ENCODE results near the gene UBAC2. TPM values are rescaled to one million over a fixed set of nuclear protein-coding genes. Genes with fewer than 3 reads are reported as not detected.
"Not testable (repeated sequence)": the region's sequence is repeated elsewhere in the genome, so short reads cannot be mapped to it uniquely, and the experiment has no call there.

UBAC2 gene
- total RNA-seq, 1 donor from 2014 or later = 87.7 TPM

DNA sequence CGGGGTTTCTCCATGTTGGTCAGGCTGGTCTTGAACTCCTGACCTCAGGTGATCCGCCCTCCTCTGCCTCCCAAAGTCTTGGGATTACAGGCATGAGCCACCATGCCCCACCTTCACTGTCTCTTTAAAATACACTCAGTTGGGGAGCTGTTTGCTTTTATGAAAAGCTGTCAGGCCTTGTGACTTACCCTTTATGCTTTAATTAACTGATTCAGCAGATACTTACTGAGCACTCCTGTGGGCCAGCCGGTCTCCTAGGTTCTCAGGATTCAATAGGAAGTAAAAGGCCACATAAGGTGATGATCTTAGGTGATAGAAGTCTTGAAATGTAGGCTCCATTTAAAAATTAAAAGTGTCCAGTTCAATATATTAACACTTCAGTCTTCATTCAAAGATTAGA is 7.5 kb downstream of the UBAC2 start:
- no peaks in the 10 kb centered on the region for H3K9me3 ChIP-seq (ENCODE audit: low read depth)
- no peak overlapping the region for H3K9ac ChIP-seq
- H3K27me3 Mint-ChIP-seq (ENCODE audit: insufficient read depth, low read depth) = peaks cover 2% of the 10 kb centered on the region
- H3K4me1 ChIP-seq = peaks cover 3% of the 10 kb centered on the region
- H3K27ac Mint-ChIP-seq = no peak overlapping the region
- H3F3A ChIP-seq (ENCODE audit: low read depth) = no peaks in the 10 kb centered on the region
- no peak overlapping the region for H3K4me2 ChIP-seq
- H3K4me3 Mint-ChIP-seq = no peak overlapping the region
- H3K27ac ChIP-seq = no peak overlapping the region
- DNase-seq (ENCODE audit: low spot score) = no peak
- no peak overlapping the region for H3K4me3 ChIP-seq
- no peak overlapping the region for H2AFZ ChIP-seq (replicated peaks)
- no peaks in the 10 kb centered on the region for H3K9me3 Mint-ChIP-seq
- H3K4me1 Mint-ChIP-seq = peaks cover 23% of the 10 kb centered on the region
- peaks cover 86% of the 10 kb centered on the region for H4K20me1 ChIP-seq (ENCODE audit: low read depth)
- no peaks in the 10 kb centered on the region for H3K36me3 ChIP-seq
- H3K27me3 ChIP-seq = no peaks in the 10 kb centered on the region
- TF ChIP-seq, protein P1, sequence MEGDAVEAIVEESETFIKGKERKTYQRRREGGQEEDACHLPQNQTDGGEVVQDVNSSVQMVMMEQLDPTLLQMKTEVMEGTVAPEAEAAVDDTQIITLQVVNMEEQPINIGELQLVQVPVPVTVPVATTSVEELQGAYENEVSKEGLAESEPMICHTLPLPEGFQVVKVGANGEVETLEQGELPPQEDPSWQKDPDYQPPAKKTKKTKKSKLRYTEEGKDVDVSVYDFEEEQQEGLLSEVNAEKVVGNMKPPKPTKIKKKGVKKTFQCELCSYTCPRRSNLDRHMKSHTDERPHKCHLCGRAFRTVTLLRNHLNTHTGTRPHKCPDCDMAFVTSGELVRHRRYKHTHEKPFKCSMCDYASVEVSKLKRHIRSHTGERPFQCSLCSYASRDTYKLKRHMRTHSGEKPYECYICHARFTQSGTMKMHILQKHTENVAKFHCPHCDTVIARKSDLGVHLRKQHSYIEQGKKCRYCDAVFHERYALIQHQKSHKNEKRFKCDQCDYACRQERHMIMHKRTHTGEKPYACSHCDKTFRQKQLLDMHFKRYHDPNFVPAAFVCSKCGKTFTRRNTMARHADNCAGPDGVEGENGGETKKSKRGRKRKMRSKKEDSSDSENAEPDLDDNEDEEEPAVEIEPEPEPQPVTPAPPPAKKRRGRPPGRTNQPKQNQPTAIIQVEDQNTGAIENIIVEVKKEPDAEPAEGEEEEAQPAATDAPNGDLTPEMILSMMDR (IDR thresholded peaks at IDR 0.05) = no peak
- no peak for TF ChIP-seq EZH2phosphoT487 (IDR thresholded peaks at IDR 0.05)
- no peak for TF ChIP-seq EZH2 (IDR thresholded peaks at IDR 0.05)
- peaks cover 29% of the 10 kb centered on the region for H3K36me3 Mint-ChIP-seq
- H3K79me2 ChIP-seq (ENCODE audit: low read depth) = peaks cover 100% of the 10 kb centered on the region

DNA sequence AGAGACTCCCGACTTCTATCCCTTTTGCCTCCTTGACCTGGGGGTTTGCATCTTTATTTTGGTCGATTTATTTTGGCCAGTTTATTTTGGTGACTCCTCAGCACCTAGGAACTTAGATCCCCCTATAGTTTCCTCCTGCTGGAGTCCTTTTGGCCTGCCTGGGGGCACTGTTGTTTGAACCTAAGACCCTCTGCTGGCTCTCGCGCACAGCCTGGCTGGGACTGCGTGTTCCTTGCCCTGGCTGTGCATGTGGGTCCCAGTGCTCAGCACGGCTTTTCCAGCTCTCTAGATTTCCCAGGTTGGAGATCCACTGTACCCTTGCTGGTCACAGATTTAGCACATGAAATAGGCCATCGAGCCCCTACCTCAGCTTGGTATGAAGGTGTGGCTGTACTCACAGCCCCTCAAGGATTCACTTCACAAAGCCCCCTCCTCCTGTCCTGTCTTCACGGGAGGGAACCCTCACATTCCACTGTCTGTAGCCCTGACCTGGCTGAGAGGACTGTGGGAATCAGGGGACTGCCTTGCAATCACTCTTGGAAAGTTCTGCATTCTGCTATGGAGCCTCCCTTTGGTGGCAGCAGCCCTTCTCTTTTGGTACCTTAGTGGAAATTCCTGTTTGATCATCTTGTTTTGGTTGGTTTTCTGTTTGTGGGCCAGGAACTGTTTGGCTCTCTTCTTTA is 8.3 kb downstream of the UBAC2 start:
- H3K79me2 ChIP-seq (ENCODE audit: low read depth) = peaks cover 100% of the 10 kb centered on the region
- H3K4me2 ChIP-seq = no peak overlapping the region
- H3K4me3 ChIP-seq = no peak overlapping the region
- no peaks in the 10 kb centered on the region for H3K27me3 ChIP-seq
- H3K36me3 ChIP-seq = no peaks in the 10 kb centered on the region
- no peak overlapping the region for H3K27ac Mint-ChIP-seq
- H3K9ac ChIP-seq = no peak overlapping the region
- no peaks in the 10 kb centered on the region for H3K9me3 Mint-ChIP-seq
- H3K4me3 Mint-ChIP-seq = no peak overlapping the region
- no peak overlapping the region for H3K27ac ChIP-seq
- H3K4me1 ChIP-seq = peaks cover 3% of the 10 kb centered on the region
- H3K4me1 Mint-ChIP-seq = peaks cover 24% of the 10 kb centered on the region
- H3K27me3 Mint-ChIP-seq (ENCODE audit: insufficient read depth, low read depth) = peaks cover 2% of the 10 kb centered on the region
- H3K36me3 Mint-ChIP-seq = peaks cover 29% of the 10 kb centered on the region
- no peak overlapping the region for H2AFZ ChIP-seq (replicated peaks)
- DNase-seq (ENCODE audit: low spot score) = no peak
- no peaks in the 10 kb centered on the region for H3F3A ChIP-seq (ENCODE audit: low read depth)
- no peaks in the 10 kb centered on the region for H3K9me3 ChIP-seq (ENCODE audit: low read depth)
- H4K20me1 ChIP-seq (ENCODE audit: low read depth) = peaks cover 81% of the 10 kb centered on the region
- TF ChIP-seq EZH2phosphoT487 (IDR thresholded peaks at IDR 0.05) = no peak

DNA sequence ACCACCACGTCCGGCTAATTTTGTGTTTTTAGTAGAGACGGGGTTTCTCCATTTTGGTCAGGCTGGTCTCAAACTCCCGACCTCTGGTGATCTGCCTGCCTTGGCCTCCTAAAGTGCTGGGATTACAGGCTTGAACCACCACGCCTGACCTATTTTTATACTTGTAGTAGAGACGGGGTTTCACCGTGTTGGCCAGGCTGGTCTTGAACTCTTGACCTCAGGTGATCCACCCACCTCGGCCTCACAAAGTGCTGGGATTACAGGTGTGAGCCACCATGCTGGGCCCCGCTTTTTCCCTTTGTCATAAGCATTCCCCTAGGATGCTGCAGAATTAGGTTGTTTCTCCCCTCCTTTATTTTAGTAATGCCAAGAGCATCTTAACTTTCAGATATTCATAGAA is 10.0 kb downstream of the UBAC2 start:
- not testable (repeated sequence) for H3K4me2 ChIP-seq; DNase-seq (ENCODE audit: low spot score); H2AFZ ChIP-seq (replicated peaks); H3K27me3 Mint-ChIP-seq (ENCODE audit: insufficient read depth, low read depth); H3K27me3 ChIP-seq; H3K4me3 Mint-ChIP-seq; H3K27ac Mint-ChIP-seq; H3K27ac ChIP-seq; H3K9me3 ChIP-seq (ENCODE audit: low read depth); H3K36me3 ChIP-seq; H3K9ac ChIP-seq; H3K9me3 Mint-ChIP-seq; H3K4me3 ChIP-seq
- peaks cover 23% of the 10 kb centered on the region for H3K36me3 Mint-ChIP-seq
- peaks cover 100% of the 10 kb centered on the region for H3K79me2 ChIP-seq (ENCODE audit: low read depth)
- peaks cover 33% of the 10 kb centered on the region for H3K4me1 Mint-ChIP-seq
- peaks cover 10% of the 10 kb centered on the region for H3F3A ChIP-seq (ENCODE audit: low read depth)
- peaks cover 19% of the 10 kb centered on the region for H3K4me1 ChIP-seq
- peaks cover 81% of the 10 kb centered on the region for H4K20me1 ChIP-seq (ENCODE audit: low read depth)

DNA sequence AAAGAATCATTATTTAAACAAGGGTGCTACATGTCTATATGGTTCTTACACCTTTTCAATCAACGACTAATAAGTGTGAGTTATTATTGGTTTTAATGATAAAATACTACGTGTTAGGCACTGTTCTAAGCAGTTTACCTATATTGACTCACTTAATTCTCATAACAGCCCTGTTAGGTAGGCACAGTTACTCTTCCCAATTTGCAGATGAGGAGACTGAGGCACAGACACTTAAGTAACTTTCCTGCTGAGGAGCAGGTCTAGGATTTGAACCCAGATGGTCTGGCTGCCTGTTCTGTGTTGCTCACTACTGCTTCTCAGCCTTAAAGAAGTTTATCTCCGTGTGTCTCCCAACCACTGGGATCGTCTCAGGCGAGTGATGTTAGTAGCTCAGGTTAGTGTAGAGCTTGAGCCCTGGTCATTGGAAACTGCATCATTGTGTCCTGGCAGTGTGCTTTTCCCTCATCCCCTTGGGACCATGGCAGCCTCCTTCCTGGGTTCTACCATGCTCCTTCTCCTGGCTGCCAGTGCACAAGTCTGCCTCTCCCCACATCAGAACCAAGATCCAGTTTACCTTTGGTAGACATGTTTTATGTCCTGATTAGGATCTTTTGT is 10.9 kb downstream of the UBAC2 start:
- Histone ChIP-seq H4K20me1 (ENCODE audit: low read depth) (peaks cover 75% of the 10 kb centered on the region), H3K9ac (no peak overlapping the region), H3K9me3 (ENCODE audit: low read depth) (no peaks in the 10 kb centered on the region), H3K4me2 (no peak overlapping the region), H3K4me1 (peaks cover 19% of the 10 kb centered on the region), H3K79me2 (ENCODE audit: low read depth) (peaks cover 100% of the 10 kb centered on the region), H3K4me3 (no peak overlapping the region), H3K27me3 (no peaks in the 10 kb centered on the region), H2AFZ (replicated peaks) (no peak overlapping the region), H3K36me3 (no peaks in the 10 kb centered on the region), H3K27ac (no peak overlapping the region), H3F3A (ENCODE audit: low read depth) (peaks cover 10% of the 10 kb centered on the region)
- TF ChIP-seq, protein P1 (IDR thresholded peaks at IDR 0.05) = no peak
- TF ChIP-seq EZH2phosphoT487 (IDR thresholded peaks at IDR 0.05) (no peak), EZH2 (IDR thresholded peaks at IDR 0.05) (no peak)
- H3K36me3 Mint-ChIP-seq = peaks cover 17% of the 10 kb centered on the region
- no peaks in the 10 kb centered on the region for H3K9me3 Mint-ChIP-seq
- H3K27ac Mint-ChIP-seq = no peak overlapping the region
- no peaks in the 10 kb centered on the region for H3K27me3 Mint-ChIP-seq (ENCODE audit: insufficient read depth, low read depth)
- H3K4me3 Mint-ChIP-seq = no peak overlapping the region
- peaks cover 34% of the 10 kb centered on the region for H3K4me1 Mint-ChIP-seq
- no peak for DNase-seq (ENCODE audit: low spot score)

Measured in neural progenitor cell (in vitro differentiated cells).